GM03348 (cell line): ENCODE data around the gene SPRR2E.
"Not testable (repeated sequence)": the region's sequence is repeated elsewhere in the genome, so short reads cannot be mapped to it uniquely, and the experiment has no call there.

Experiments used
- DNase-seq: peaks from one replicate; pipeline ENCODE4 v3.0.0; 2012; ENCODE audit warnings: low spot score

The SPRR2E gene

DNA sequence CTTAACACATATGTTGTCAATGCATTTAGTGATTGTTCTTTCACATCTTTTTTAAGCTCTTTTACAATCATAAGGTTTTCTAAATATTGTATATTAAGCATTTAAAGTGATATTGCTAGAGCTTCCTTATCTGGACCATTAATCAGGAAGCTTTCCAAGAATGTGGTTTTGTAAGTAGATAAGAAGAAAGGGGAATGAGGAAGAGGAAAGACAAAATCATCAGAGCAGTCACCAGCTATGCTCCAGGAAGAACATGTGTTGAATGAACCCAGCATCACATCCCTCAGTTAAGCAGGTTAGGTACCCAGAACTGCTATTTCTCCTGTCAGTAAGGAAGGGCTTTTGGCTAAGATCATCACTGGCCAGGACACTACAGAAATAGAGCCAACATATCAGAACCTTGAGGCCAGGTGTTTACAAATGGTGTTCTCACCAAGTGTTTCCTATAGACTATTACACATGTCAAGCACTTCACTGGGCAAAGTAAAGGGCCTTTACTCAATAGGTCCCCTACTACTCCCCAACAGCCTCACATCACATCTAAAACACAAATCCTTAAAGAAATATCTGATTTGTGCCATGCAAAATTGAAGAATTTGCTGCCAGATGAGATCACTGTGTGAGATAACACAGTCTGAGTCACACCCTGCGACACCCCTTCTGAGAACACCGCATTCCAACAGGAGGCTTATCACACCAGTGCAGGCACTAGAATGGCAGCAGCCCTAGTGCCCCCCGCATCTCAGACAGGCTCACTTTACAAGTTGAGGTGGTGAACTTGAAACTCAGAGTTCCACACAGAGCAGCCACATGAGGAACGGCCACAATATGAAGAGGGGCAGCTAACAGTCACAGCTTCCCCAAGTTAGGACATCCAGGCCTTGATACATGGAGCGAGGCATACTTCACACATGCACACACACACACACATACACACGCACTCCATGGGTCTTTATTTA is 35.2 kb downstream of the SPRR2E start:
- no peak for DNase-seq

DNA sequence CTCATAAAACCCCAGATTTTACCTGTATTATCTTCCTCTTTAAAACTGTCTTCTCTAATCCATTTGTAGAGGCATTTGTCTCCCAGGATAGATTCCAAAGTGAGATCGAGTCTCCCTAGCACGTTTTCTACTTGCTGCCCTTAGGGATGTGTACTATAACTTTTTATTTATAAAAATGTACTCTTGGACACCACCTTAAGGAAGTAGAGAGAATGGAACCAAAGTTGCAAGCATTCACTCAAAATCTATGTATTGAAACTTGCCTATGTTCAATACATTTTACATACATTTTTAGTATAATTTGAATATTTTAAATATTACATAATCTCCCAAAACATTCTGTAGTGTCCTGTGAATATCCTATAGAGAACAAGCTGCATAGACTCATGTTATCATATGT is 36.2 kb downstream of the SPRR2E start:
- DNase-seq, result no peak

DNA sequence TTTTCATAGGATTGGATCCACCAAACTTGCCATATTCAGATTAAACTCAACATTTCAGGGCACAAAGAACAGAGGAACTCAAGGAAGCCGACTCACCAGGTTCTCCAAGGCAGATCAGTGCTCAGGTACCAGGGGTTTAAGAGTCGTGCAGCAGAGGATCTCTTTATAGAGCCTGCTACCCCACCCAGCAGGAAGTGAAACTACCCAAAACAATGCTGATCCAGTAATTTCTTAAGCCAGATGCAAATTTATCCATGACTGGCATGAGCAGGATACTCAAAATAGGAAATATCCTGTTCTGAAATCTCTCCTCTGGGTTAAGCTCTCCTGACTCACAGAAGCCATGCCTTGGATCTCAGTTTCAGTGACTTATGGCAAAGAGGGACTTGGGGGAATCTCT is 37.0 kb downstream of the SPRR2E start, which contains the start of gene SPRR2A:
Gene SPRR2A (minus strand): TSS at position 138 of the 400 bp plus-strand sequence. CDS start 777 bp downstream, outside the sequence.
- DNase-seq, result no peak

DNA sequence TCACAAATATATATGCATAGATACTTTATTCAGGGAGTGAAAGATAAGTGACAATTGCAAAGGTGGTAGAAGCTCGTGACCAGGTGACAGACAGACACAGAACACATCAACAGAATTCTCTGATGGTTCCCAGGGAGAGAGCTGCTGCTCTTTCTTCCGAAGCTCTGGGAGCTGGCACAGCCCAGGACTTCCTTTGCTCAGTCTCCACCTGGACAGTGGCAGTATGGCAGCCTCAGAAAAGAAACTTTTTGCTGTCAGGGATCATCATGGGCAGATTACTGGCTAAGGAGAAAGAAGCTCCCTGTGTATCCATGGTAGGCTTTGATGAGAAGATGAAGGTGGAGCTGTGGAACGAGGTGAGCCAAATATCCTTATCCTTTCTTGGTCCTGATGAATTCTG is 38.2 kb downstream of the SPRR2E start:
- DNase-seq, result not testable (repeated sequence)

DNA sequence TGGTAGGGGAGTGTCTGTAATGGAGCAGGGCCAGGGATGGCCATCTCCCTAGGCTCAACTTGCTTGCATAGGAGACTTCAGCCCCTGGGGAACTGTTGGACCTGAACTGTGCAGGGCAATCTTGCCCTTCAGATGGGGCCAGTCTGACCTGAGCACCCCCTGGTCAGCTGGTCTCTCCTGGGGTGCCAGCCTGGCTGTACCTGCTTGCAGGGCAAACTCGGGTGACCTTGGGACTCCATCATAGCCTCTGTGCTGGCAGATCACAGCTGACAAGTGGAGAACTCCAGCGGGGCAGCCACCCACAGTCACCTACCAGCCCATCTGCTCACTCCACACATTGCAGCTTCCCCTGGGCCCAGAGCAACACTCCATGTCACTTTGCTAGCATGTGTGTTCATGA is 45.1 kb downstream of the SPRR2E start:
- DNase-seq, result no peak
